ENCODE measurements around the gene GALNT2.

DNA sequence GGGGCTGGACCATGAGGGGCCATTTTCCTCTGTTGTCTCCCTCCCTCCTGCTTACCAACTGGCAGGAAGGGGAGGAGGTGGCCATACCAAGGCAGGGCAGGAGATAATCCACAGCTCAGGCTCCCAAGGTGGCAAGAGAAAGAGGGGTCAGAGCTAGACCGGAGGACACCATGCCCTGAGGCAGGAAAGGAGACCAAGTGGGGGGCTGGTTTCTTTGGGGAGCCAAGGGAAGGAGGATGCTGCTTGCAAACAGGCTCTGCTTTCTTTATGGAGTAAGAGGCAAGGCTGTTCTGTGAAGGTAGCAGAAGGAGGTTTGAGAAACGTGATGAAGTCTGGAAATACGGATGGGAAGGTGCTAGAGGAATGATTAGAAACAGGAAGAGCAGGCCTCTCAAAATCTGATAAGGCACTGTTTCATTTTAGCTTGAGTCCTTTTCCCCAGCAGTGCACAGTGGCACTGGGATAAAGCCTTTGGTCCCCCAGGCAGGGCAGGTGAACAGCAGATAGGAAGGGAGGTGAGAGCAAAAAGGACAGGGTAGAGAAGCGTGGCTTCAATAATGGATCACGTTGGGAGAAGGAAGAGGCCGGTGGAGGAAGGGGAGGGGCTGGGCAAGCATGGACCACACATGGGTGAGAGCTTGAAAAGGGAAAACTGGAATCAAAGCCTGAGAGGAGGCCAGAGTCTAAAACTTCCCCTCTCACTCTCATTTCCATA is 44.2 kb upstream of the GALNT2 start:
- no peak for TF ChIP-seq POLR2A (IDR thresholded peaks at IDR 0.05)
- TF ChIP-seq, protein P1, sequence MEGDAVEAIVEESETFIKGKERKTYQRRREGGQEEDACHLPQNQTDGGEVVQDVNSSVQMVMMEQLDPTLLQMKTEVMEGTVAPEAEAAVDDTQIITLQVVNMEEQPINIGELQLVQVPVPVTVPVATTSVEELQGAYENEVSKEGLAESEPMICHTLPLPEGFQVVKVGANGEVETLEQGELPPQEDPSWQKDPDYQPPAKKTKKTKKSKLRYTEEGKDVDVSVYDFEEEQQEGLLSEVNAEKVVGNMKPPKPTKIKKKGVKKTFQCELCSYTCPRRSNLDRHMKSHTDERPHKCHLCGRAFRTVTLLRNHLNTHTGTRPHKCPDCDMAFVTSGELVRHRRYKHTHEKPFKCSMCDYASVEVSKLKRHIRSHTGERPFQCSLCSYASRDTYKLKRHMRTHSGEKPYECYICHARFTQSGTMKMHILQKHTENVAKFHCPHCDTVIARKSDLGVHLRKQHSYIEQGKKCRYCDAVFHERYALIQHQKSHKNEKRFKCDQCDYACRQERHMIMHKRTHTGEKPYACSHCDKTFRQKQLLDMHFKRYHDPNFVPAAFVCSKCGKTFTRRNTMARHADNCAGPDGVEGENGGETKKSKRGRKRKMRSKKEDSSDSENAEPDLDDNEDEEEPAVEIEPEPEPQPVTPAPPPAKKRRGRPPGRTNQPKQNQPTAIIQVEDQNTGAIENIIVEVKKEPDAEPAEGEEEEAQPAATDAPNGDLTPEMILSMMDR (IDR thresholded peaks at IDR 0.05): no peak
